ENCODE results near the gene CENPH.
"Not testable (repeated sequence)": the region's sequence is repeated elsewhere in the genome, so short reads cannot be mapped to it uniquely, and the experiment has no call there.

The CENPH gene

GRCh38 chr5:69189162-69190086 lies at the start of gene CENPH:
Gene CENPH (plus strand): TSS chr5:69189583. CDS start chr5:69189635, 52 bp downstream.
- DNase-seq (ENCODE audit: low read depth in 2 of 2): peak; percentile 78 to 81

GRCh38 chr5:69140239-69140638 lies 49.1 kb upstream of the CENPH start:
- DNase-seq (ENCODE audit: low read depth in 2 of 2): not testable (repeated sequence)

- DNase-seq (ENCODE audit: low read depth in 2 of 2): no peak
These were observed 48.6 kb upstream of the CENPH start for GRCh38 chr5:69140827-69141226.

- not testable (repeated sequence) for DNase-seq (ENCODE audit: low read depth in 2 of 2)
These were observed 40.8 kb upstream of the CENPH start for GRCh38 chr5:69148576-69148975.

- no peak for DNase-seq (ENCODE audit: low read depth in 2 of 2)
These were observed 40.3 kb upstream of the CENPH start for GRCh38 chr5:69148981-69149675.

GRCh38 chr5:69149676-69150010 lies 39.7 kb upstream of the CENPH start:
- no peak for DNase-seq (ENCODE audit: low read depth in 2 of 2)

GRCh38 chr5:69152731-69153130 lies 36.7 kb upstream of the CENPH start:
- DNase-seq (ENCODE audit: low read depth in 2 of 2): no peak

- DNase-seq (ENCODE audit: low read depth in 2 of 2): no peak
These were observed 32.9 kb upstream of the CENPH start for GRCh38 chr5:69156456-69156855.

- DNase-seq (ENCODE audit: low read depth in 2 of 2): no peak
These were observed 31.3 kb upstream of the CENPH start for GRCh38 chr5:69158039-69158438.

- no peak for DNase-seq (ENCODE audit: low read depth in 2 of 2)
These were observed 28.7 kb upstream of the CENPH start for GRCh38 chr5:69160651-69161050.

GRCh38 chr5:69166686-69167492 lies 22.5 kb upstream of the CENPH start, which contains the start of gene CCNB1:
Gene CCNB1 (plus strand): TSS chr5:69167150. CDS start chr5:69167263, 113 bp downstream.
- peak; percentile 94 to 97 for DNase-seq (ENCODE audit: low read depth in 2 of 2)

GRCh38 chr5:69167493-69167855 lies 21.9 kb upstream of the CENPH start:
- DNase-seq (ENCODE audit: low read depth in 2 of 2): no peak

- no peak for DNase-seq (ENCODE audit: low read depth in 2 of 2)
These were observed 21.5 kb upstream of the CENPH start for GRCh38 chr5:69167929-69168328.

GRCh38 chr5:69170495-69170894 lies 18.9 kb upstream of the CENPH start:
- DNase-seq (ENCODE audit: low read depth in 2 of 2): no peak

- no peak for DNase-seq (ENCODE audit: low read depth in 2 of 2)
These were observed 18.4 kb upstream of the CENPH start for GRCh38 chr5:69170969-69171368.

- not testable (repeated sequence) for DNase-seq (ENCODE audit: low read depth in 2 of 2)
These were observed 7.6 kb upstream of the CENPH start for GRCh38 chr5:69181659-69182293.

- DNase-seq (ENCODE audit: low read depth in 2 of 2): no peak
These were observed 4.8 kb upstream of the CENPH start for GRCh38 chr5:69184621-69185020.

GRCh38 chr5:69187342-69187741 lies 2.0 kb upstream of the CENPH start:
- no peak for DNase-seq (ENCODE audit: low read depth in 2 of 2)

- no peak for DNase-seq (ENCODE audit: low read depth in 2 of 2)
These were observed 597 bp upstream of the CENPH start for GRCh38 chr5:69188811-69189161.

GRCh38 chr5:69202497-69202896 lies 13.1 kb downstream of the CENPH start:
- DNase-seq (ENCODE audit: low read depth in 2 of 2): no peak

GRCh38 chr5:69206528-69207190 lies 17.3 kb downstream of the CENPH start:
- no peak for DNase-seq (ENCODE audit: low read depth in 2 of 2)
